Effector CD8-positive, alpha-beta T cell (primary cell): Measurements from ENCODE around the gene RAPGEF4.
"Not testable (repeated sequence)": the region's sequence is repeated elsewhere in the genome, so short reads cannot be mapped to it uniquely, and the experiment has no call there.

Experiments
- DNase-seq: peaks from one replicate; lab custom pipeline; 2025; lab: John Stamatoyannopoulos, UW

The RAPGEF4 gene

DNA sequence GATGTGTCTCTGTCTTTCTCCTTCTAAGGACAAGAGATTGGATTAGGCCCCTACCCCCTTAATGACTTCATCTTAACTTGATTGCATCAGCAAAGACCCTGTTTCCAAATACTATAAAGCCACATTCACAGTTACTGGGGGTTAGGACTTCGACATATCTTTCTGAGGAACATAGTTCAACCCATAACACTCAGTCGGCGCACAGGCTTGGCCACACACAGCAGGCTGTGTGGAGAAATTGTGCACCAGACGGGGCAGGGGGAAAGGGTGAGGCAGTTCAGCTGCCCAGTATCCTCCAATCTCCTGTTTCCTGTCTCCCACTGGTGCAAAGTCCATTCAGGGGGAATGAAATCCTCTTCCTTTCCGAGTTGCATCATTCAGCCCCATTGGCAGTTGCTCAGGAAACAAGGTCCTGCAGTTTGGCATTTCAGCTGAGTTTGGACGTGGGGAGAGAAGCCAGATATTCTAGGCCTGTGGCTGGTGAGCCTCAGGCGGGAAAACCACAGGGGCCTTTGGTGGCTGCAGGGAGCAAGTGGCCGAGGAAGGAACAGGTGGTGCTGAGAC lies 9.4 kb upstream of the RAPGEF4 start:
- no peak for DNase-seq

DNA sequence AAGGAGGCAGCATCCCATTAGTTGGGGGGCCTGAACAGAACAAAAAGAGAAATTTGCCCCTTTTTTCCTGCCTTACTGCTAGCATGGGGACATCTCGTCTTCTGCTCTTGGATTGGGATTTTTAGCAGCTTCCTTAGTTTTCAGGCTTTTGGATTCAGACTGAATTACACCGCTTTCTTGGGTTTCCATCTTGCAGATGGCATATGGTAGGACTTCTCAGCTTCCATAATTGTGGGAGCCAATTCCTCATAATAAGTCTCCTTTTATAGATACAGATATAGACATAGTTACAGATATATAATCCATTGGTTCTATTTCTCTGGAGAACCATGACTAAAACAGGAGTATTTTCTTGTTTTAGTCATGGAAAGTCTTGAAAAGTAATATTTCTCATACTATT lies 5.2 kb upstream of the RAPGEF4 start:
- no peak for DNase-seq

DNA sequence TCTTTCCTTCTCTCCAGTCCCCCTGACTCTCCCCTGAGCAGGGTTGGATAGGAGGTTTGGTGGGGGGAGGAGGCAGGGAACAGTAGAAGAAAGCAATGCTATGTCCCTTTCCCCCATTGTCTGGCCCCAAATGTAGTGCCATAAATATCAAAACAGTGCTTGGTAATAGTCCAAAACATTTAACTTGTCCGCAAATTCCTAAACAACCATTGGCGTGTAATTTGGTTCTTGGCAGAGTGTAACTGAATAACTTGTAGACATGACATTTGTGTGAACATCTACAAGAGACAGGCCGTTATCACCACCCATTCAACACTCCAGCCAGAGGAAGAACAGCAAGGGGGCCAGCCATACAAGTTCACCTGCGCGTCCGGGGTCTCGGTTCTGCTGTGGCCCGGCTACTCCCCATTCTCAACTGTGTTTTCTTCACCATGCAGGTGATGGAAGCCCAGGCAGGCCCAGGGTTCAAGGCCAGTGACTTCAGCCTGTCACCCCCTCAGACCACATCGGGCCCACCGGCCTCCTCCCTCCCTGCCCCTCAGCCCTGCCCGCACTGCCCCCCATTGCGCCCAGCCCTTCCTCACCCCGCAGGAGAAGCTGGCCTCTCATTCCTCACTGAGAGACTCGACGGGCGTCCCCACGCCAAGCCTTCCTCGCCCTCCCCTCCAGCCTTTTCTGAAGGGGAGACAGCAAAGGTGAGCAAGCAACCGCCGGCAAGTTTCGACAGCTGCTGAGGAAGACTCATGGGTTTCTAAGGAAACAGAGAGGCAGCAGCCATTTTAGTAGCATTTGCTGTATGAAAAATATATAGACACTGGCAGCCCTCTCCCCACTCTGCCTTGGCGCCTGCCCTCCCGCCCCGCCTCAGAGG lies 699 bp upstream of the RAPGEF4 start:
- DNase-seq: no peak

DNA sequence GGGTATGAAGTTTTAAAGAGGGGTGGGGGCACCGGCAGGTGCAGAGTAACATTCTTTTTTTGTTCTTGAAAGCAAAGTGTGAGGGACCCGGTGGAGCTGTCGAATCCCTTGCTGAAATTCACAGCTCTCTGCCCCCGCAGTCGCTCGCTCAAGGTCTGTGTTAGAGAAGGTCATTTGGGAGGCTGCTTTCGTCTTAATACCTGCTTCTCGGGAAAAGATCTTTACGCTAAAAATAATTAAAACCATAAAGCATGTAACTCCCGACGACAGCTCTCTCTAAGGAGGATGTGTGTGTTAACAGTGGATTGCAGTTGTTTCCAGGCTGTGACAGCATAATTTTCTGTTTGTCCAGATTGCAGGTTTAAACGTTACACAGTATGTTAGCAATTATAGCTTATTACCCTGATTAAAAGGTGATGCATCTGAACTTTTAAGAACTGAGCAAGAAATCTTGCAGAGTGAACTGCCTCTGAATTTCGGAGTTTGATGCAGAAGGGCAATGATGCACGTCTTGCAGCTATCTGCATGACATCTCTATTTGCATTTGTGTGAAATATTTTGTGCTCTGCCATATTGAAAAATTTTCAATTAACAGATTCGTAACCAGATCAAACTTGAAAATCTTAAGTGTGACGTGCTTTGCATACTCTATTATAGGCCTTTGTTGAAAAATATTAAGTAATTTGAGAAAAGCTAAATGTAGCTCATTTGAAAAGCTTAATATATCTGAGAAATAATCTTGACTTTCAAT lies 954 bp downstream of the RAPGEF4 start:
- DNase-seq: no peak

DNA sequence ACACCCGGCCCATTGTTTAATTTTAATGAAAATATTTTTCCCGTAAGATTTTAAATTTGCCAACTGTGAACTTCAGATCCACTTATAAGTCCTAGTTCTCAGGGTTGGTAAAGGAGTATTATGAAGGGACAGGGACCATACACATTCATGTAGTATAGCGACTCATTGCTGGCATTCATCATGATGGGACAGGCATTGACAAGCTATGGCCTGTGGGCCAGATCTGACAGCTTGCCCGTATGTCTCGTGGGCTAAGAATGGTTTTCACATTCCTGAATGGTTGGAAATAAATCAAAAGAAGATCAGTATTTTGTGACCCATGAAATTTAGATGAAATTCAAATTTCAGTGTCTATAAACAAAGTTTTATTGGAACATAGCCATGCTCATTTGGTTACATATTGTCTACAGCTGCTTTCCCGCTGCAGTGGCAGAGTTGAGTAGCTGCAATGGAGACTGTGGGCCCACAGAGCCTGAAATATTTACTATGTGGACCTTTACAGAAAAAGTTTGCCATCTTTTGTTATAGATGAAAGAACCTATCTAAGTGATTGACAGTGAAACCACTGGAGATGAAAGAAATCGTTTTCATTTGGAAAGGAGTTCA lies 4.1 kb downstream of the RAPGEF4 start:
- DNase-seq: no peak

DNA sequence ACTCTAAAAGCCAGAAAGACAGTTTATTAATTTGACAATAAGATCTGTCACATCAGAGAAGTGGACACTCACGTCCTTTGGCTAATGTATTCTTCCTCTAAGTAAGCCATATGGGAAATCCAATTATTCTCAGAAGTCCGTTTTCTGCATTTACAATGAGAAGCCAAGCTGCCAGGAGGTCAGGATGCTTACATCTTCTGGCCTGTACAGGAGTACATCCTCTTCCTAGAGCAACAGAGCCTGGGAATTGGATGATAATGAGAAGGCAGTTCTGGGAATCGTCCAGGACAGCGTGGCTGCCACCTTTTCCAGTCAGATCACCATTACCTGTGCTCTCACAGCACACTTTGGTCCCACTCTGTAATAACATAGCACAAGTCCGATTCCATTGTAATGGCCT lies 5.2 kb downstream of the RAPGEF4 start:
- no peak for DNase-seq

DNA sequence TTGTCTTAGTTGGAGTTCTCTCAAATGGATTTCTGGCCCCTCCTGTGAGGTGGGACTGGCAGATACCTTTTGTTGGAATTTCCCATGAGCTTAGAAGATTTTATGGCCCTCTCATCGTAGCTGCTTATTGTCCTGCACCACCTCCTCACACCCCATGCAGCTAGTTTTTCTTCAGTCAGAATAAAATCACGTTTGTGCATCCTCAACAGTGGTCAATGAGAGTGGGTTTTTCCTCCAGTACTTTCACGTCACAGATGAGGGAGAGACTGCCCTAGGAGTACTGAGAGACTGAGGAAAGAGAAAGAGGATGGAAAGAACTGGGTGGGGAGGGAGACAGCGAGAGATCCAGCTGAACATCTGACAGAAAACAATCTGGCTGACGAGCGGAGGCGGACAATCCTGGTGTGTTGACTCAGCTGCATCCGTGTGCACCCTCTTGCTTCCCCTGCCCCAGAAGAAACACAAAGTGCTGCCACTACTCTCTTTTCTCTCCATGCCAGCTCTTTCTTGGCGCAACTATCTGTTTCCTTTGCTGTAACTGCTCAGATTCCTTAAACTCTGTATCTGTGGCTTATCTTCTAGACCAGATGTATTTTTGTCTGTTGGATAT lies 7.4 kb downstream of the RAPGEF4 start:
- DNase-seq: no peak

DNA sequence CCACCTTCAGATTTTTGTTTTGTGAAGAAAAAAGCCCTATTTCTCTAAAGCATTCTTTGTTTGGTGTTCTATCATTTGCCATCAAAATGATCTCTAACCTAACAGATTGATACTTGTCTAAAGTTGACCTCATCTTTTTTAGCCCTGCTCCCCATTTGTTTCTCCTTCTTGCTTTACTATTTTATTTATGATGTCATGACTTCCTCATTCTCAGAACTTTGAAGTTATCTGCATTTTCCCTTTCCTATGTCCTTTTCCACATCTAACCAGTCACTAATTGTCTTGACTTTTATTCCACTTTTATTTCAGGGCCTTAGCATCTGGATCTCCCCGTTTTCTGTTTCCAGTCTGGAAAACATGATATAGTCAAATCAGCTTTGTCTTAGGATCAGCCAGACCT lies 8.3 kb downstream of the RAPGEF4 start:
- no peak for DNase-seq

DNA sequence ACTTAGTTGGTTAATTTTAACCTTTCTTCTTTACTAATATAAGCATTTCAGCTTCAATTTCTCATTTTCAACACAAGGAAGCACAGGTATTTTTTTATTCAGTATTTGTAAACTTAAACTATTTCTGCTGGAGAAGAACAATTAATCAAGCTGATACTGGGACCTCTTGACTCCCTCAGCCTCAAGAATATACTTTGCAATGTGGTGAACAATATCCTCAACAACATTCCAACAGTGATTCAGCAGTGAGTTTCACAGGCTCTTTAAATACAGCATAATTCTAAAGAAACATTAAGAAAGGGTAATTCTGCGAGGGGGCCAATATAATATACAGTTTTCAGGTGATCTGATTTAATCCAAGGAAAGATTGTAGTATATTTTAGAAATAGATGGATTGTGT lies 10.0 kb downstream of the RAPGEF4 start:
- DNase-seq: no peak

DNA sequence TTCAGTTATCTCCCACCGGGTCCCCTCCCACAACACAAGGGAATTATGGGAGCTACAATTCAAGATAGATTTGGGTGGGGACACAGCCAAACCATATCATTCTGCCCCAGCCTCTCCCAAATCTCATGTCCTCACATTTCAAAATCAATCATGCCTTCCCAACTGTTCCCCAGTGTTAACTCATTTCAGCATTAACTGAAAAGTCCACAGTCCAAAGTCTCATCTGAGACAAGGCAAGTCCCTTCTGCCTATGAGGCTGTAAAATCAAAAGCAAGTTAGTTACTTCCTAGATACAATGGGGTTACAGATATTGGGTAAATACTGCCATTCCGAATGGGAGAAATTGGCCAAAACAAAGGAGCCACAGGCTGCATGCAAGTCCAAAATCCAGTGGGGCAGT lies 12.9 kb downstream of the RAPGEF4 start:
- DNase-seq: not testable (repeated sequence)

DNA sequence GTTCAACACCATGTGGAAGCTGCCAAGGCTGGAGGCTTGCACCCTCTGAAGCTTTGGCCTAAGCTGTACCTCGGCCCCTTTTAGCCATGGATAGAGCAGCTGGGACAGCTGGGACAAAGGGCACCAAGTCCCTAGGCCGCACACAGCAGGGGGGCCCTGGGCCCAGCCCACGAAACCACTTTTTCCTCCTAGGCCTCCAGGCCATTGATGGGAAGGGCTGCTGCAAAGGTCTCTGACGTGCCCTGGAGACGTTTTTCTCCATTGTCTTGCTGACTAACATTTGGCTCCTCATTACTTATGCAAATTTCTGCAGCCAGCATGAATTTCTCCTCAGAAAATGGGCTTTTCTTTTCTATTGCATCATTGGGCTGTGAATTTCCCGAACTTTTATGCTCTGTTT lies 13.7 kb downstream of the RAPGEF4 start:
- DNase-seq: no peak

DNA sequence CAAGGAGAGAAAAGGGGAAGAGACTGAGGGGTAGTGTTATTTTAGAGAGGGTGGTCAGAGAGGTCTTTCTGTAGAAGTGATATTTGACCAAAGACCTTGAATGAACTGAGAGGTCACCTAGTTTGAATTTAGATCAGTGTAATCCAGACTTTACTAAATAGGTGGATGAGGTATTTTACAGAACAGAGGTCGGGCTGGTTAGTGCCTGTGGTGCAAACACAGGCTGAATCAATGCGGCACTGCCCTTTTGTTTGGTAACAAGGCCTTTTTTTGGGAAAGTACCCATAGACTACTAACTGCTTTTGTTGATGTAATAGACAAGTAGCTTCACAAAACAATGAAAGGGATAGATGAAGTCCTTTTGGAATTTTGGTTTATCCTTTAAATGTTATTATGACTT lies 15.9 kb downstream of the RAPGEF4 start:
- DNase-seq: no peak

DNA sequence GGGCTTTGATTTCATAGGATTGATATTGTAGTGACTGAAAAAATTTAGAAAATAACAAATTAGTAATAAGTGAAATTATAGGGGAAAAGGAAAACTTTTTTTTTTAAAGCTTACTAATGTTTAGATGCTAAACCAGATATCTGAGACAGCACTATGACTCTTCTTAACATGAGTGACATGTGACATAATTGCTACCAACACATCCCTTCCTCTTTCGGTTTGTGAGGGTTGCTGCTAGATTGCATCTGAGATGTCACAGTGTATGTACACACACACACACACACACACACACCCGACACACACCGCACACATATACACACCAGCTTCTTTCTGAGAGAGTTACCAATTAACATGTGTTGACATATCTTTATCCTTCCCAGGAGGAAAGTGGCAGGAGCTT lies 18.0 kb downstream of the RAPGEF4 start:
- DNase-seq: no peak

DNA sequence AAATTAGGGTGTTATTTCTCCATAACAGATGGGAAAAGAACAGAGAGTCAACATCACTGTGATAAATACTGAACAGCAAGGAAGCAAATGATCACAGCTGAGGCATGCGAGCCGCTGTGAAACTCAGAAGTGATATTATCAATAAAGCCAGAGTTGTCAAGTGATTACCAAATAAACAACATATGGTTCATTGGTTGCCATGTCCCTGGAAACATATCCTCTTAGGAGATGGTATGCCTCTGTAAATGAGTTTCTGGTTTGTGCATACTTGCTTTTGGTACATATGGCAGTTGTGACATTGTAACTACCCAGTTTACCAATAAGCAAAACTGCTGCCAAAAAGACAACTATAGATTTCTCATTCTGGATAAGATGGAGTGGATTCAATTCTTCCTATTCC lies 23.8 kb downstream of the RAPGEF4 start:
- DNase-seq: no peak

DNA sequence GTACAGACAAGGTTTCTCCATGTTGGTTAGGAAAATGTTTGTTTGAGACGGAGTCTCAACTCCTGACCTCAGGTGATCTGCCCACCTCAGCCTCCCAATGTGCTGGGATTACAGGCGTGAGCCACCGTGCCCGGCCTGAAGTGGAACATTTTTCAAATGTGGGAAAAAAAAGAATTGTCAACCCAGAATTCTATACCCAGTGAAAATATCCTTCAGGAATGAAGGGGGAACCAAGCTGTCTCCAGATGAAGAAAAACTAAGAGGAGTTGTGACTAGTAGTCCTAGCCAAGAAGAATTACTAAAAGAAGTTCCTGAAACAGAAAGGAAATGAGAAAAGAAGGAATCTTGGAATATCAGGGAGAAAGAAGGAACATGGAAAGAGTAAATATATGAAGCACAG lies 25.7 kb downstream of the RAPGEF4 start:
- DNase-seq: no peak

DNA sequence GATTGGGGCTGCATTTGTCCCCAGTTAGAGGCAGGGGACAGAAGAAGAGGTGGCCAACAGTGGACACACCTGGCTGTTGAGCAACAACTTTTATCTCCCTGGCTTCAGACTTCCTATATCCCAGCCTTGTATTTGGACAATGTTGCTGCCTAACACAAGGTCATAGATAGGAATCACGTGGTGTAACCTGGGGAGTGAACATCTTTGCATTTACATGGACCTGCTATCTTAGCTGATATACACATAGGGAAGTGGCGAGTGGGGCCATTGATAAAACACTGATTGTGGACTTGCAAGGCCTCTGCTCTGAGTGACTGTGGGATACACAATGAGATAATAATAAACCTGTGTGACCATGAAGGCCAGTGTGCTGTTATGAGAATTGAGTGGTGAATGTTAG lies 26.9 kb downstream of the RAPGEF4 start:
- DNase-seq: no peak

DNA sequence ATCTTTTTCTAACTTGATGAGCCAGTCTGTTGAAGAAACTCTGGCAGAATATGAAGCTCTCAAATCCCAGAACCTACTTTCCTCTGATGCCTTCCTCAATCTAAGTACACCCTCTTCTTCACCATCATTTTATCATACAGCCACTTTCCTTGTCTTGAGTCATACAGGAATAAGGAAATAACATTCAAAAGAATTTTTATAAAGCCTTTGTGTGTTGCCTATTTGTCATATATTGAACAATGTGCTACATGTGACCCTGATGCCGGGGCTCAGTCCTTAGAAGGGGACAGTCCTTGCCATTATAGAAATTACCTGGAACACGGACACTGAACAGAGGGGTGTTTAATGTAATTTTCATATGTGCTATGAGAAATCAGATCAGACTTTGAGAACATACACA lies 27.4 kb downstream of the RAPGEF4 start:
- no peak for DNase-seq

DNA sequence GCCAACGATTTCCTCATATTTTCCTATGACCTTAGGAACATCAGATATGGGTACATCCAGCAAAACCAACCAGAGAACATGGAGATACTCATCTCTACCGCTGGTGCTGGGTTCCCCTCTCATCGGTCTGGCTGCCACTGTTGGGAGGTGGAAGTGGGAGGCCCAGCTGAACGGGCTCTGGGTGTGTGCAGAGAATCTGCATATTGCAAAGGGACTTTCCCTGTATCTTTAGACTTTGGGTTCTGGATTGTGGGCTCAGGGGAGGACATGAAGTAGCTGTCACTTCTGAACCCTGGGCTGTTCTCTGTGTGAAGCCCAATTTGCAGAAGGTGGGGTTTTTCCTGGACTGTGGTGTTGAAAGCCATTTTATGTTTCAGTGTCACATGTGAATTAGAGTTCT lies 30.0 kb downstream of the RAPGEF4 start:
- no peak for DNase-seq

DNA sequence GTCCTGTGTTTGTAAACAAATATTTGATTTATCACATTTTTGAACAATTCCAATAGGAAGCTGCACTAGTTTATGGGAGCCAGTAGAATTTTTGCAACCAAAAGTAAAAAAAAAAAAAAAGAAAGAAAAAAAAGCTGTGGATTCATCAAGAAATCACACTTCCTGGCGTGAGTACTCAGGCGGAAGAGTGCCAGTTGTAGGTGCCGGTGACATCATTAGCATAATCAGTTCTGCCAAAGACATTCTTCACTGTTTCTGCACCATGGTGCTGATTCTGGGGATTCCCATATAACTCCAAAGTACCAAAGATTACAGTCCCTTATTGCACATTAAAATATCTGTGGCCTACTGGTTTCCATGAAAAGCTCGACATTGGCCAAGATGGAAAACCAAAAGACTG lies 32.8 kb downstream of the RAPGEF4 start:
- no peak for DNase-seq

DNA sequence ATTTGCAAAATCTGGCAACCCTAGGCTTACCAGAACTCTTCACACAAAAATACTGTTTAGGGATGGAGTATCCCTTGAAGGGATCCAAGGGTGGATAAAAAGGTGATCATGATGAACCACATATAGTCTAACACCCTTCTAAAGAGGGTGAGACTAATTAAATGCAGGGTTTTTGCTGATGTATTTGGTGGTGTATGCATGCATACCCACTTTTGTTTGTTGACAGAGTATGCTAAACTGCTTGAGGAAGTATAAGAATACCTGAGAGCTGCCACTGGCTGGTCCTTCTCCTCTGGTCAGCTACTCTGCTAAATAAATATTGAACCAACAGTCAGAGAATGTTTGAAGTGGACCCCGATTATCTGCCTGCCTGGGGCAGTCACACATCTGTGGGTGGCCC lies 34.2 kb downstream of the RAPGEF4 start:
- no peak for DNase-seq

DNA sequence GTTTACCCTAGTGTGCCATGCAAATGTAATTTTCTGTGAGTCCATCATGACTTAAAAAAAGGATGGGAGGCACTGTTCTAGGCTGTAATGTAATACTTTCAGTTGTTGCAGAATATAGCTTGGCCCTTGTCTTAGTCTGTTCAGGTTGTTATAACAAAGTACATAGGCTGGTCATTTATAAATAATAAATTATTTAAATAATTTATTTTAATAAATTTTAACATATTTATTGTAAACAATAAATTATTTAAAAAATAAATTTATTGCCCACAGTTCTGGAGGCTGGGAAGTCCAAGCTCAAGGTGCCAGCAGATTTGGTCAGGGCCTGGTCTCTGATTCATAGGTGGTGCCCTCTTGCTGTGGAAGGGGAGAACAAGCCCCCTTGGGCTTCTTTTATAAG lies 35.2 kb downstream of the RAPGEF4 start:
- DNase-seq: no peak

DNA sequence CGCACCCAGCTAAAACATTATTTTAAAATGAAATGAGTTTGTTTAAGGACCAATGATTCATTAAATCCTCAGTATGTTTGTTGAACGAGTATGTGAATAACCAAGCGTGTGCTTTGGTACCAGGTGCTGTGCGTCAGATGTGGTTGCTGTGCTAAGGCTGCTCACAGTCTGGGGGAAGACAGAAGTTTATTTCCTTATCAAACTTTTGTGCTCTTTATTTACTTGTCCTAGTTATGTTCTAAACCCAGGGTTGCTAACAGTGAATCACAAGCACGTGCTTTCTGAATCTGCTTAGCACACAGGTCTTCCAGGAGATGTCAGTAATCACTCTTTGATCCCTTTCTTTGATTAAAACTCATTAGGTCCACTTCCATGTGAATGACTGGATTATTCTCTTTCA lies 37.0 kb downstream of the RAPGEF4 start:
- no peak for DNase-seq
